Lower lobe of right lung (tissue), 2 donors: ENCODE results near the gene LCE2B. TPM values are rescaled to one million over a fixed set of nuclear protein-coding genes. Genes with fewer than 3 reads are reported as not detected.
"Not testable (repeated sequence)": the region's sequence is repeated elsewhere in the genome, so short reads cannot be mapped to it uniquely, and the experiment has no call there.

Experiments used
- ATAC-seq, 2 donors: fragments of 200-7000 bp; cut with Tn5 transposase; one replicate each; pipeline ENCODE4 v1.9.1; 2020 to 2022; ENCODE audit warnings: mild to moderate bottlenecking in 2 of 2, moderate library complexity in 2 of 2
- DNase-seq: peaks from one replicate; pipeline ENCODE4 v3.0.0-alpha.2; 2020
- H3K27ac ChIP-seq: fragments of 200-600 bp; one replicate; pipeline ENCODE4 v1.8.0; 2022
- H3K27me3 ChIP-seq: fragments of 200-600 bp; one replicate; pipeline ENCODE4 v1.8.0; 2022; ENCODE audit warnings: low read depth
- H3K36me3 ChIP-seq: fragments of 200-600 bp; one replicate; pipeline ENCODE4 v1.8.0; 2022; ENCODE audit warnings: mild to moderate bottlenecking
- H3K4me1 ChIP-seq: fragments of 200-600 bp; one replicate; pipeline ENCODE4 v1.8.0; 2022
- H3K4me3 ChIP-seq: fragments of 200-600 bp; one replicate; pipeline ENCODE4 v1.8.0; 2022; ENCODE audit warnings: mild to moderate bottlenecking
- H3K9me3 ChIP-seq: fragments of 200-600 bp; one replicate; pipeline ENCODE4 v1.8.0; 2022
- intact Hi-C: fragments of 100-400 bp; cut with DNase I; formaldehyde crosslinking; loops from one replicate; pipeline ENCODE4 v1.11.0; 2022
- long read RNA-seq: library from polyadenylated mRNA; unstranded; transcript quantifications from one replicate; pipeline ENCODE4 v2.0.0, GENCODE V29; 2021
- total RNA-seq: library from RNA; stranded (reverse); fragmentation: NEBNext Ultra II Directional; extraction: Animal tissue kit (Norgen Biotek cat#: 25700); gene quantifications from one replicate; pipeline ENCODE4 v1.2.1, GENCODE V29; 2021
- TF ChIP-seq, protein P1 (sequence below): fragments of 200-600 bp; IDR thresholded peaks from one replicate; pipeline ENCODE4 v1.8.0; 2022; ENCODE audit warnings: antibody characterized with exemption, mild to moderate bottlenecking
- donor health status: DM: no; HTN: yes; CAD: no; lungs with severe emphysema.

Gene LCE2B, protein sequence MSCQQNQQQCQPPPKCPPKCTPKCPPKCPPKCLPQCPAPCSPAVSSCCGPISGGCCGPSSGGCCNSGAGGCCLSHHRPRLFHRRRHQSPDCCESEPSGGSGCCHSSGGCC
- total RNA-seq = not detected
- long read RNA-seq = 0 reads

DNA sequence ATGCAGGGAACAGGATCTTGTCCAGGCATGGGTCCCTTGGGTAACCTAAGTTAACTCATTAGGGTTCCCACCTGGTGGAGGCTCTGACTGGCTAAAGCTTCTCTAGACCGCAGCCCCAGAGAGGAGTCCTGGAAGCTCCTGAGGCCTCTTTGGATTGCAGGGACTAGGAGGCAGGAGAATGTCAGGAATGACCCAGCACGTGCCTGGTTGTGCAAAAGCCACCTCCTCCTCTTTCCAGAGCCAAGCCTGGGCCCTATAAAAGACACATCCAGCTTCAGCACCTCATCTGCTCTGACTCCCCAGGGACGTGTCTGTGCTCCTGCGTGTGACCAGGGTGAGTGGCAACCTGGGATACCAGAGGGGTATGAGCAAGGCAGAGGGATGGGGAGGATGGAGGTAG is at the start of gene LCE2B:
Gene LCE2B (plus strand): TSS at position 301 of the 400 bp plus-strand sequence. CDS start 721 bp downstream, outside the sequence.
- H3K27ac ChIP-seq, H3K4me3 ChIP-seq, H3K9me3 ChIP-seq, DNase-seq, H3K36me3 ChIP-seq, ATAC-seq, intact Hi-C loops, H3K27me3 ChIP-seq, H3K4me1 ChIP-seq: not testable (repeated sequence)

DNA sequence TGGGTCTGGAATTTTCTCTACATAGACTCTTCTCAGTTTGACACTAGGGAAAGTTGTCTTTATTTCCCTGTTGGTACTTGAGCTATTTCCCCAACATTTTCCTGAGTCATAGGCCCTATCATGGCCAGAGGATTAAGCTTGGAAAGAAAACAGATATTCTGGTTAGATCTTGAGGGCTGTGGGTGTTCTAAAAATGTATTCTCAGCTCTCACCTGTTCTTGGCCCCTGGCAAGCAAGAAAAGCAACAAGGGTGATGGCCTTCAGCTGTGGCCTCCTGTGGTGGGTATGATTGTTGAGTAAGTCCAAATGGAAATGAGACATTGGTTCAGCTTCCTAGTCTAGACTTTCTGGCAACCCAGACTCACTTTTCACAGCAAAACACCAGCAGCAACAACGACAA is 45.6 kb upstream of the LCE2B start:
- Histone ChIP-seq H3K4me3 (no peak overlapping the region), H3K27me3 (no peaks in the 10 kb centered on the region), H3K27ac (no peak overlapping the region), H3K9me3 (no peaks in the 10 kb centered on the region), H3K36me3 (no peaks in the 10 kb centered on the region), H3K4me1 (no peaks in the 10 kb centered on the region)
- intact Hi-C loops = no loop called here
- DNase-seq (no peak), ATAC-seq (no peak)
- TF ChIP-seq, protein P1, sequence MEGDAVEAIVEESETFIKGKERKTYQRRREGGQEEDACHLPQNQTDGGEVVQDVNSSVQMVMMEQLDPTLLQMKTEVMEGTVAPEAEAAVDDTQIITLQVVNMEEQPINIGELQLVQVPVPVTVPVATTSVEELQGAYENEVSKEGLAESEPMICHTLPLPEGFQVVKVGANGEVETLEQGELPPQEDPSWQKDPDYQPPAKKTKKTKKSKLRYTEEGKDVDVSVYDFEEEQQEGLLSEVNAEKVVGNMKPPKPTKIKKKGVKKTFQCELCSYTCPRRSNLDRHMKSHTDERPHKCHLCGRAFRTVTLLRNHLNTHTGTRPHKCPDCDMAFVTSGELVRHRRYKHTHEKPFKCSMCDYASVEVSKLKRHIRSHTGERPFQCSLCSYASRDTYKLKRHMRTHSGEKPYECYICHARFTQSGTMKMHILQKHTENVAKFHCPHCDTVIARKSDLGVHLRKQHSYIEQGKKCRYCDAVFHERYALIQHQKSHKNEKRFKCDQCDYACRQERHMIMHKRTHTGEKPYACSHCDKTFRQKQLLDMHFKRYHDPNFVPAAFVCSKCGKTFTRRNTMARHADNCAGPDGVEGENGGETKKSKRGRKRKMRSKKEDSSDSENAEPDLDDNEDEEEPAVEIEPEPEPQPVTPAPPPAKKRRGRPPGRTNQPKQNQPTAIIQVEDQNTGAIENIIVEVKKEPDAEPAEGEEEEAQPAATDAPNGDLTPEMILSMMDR = no peak

DNA sequence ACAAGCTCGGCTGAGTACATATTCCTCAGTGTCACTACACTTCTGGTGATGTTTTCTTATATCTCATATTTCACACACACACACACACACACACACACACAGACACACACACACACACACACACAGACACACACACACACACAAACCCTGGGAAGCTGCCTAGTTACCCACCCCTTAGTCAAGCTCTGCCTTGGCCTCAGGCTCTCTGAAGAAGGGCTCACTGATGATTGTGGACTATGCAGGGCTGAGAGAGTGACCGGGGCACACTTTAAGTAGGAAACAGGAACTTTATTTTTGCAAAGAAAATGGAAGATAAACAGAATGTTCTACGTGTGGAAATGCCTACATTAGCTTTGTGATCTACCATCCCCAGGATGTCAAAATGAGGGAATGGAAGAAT is 42.0 kb upstream of the LCE2B start:
- H3K9me3 ChIP-seq = no peaks in the 10 kb centered on the region
- DNase-seq = no peak
- intact Hi-C loops = no loop called here
- H3K4me1 ChIP-seq = no peaks in the 10 kb centered on the region
- no peak overlapping the region for H3K4me3 ChIP-seq
- H3K27me3 ChIP-seq = peaks cover 6% of the 10 kb centered on the region
- H3K27ac ChIP-seq = no peak overlapping the region
- no peaks in the 10 kb centered on the region for H3K36me3 ChIP-seq
- no peak for ATAC-seq
- TF ChIP-seq, protein P1 = no peak

DNA sequence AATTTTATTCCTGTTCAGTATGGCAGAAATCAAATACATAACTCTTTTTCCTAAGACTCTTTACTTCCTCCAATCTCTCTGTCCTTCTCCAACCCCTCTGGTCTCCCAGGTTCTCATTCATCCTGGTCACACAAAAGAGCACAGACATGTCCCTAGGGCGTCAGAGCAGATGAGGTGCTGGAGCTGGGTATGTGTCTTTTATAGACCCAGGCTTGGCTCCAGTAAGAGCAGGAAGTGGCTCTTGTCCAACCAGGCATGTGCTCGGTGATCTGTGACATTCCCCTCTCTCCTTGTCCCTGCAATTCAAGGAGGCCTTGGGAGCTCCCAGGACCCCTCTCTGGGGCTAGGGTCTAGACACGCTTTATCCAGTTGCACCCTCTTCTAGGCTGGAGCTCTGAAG is 40.8 kb upstream of the LCE2B start:
- Histone ChIP-seq H3K27ac (no peak overlapping the region), H3K27me3 (peaks cover 6% of the 10 kb centered on the region), H3K4me1 (no peaks in the 10 kb centered on the region), H3K36me3 (no peaks in the 10 kb centered on the region), H3K4me3 (no peak overlapping the region), H3K9me3 (no peaks in the 10 kb centered on the region)
- ATAC-seq (no peak), DNase-seq (no peak)
- TF ChIP-seq, protein P1 = no peak
- intact Hi-C loops = no loop called here

DNA sequence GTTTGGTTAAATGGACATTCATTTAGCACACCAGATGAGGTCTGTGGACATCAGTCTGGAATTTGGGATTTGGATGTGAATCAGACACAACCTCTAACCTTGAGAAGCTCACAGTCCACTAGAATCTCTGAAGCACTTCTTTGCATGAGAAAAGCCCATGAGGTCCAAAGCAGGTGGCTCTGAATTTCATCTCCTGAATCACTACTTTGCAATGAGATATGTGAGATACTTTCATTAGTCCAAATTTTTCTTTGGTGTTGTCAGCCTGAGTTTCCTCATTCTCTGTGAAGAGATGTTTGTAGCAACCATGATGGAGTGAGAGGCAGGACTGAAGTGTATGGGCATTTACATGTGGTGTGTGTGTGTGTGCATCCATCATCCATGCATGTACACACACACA is 39.3 kb upstream of the LCE2B start:
- DNase-seq (no peak), ATAC-seq (no peak)
- Histone ChIP-seq H3K4me1 (no peaks in the 10 kb centered on the region), H3K4me3 (no peak overlapping the region), H3K36me3 (no peaks in the 10 kb centered on the region), H3K27me3 (peaks cover 6% of the 10 kb centered on the region), H3K9me3 (no peaks in the 10 kb centered on the region), H3K27ac (no peak overlapping the region)
- intact Hi-C loops = no loop called here
- TF ChIP-seq, protein P1 = no peak

DNA sequence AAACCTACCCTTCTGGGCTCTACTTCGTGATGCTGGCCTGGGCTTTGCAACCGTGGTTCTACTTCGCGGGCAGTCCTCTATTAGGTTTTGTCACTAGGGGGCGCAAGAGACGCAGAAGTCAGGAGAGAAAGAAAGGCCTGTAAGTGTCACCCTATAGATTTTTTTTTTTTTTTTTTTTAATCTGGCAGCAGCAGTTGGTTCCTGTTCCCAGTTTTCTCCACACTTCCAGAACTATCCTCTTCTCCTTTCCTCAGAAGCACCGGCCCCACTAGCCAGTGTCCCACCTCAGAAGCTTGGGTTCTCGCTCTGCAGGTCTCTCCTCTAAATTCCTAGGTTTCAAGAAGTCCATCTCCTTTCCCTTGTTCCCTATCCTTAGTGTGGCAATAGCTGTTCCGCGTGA is 31.8 kb upstream of the LCE2B start:
- intact Hi-C loops = no loop called here
- H3K27me3 ChIP-seq = no peaks in the 10 kb centered on the region
- peak; percentile 61 to 64 for ATAC-seq

More for the DNA sequence above, 31.8 kb upstream of the LCE2B start:
- no peaks in the 10 kb centered on the region for H3K36me3 ChIP-seq
- peak; percentile 41 for DNase-seq
- TF ChIP-seq, protein P1 = peak; percentile 61
- no peak overlapping the region for H3K4me3 ChIP-seq
- no peaks in the 10 kb centered on the region for H3K9me3 ChIP-seq
- no peaks in the 10 kb centered on the region for H3K4me1 ChIP-seq
- H3K27ac ChIP-seq = no peak overlapping the region
